Spleen (tissue), 11 donors: ENCODE data around the gene CDH16. TPM values are rescaled to one million over a fixed set of nuclear protein-coding genes. Genes with fewer than 3 reads are reported as not detected.
A peak's percentile ranks its signal among the peaks of the same experiment; 100 is the strongest.
"Not testable (repeated sequence)": the region's sequence is repeated elsewhere in the genome, so short reads cannot be mapped to it uniquely, and the experiment has no call there.

Source experiments
- DNase-seq: peaks from one replicate; pipeline ENCODE4 v3.0.0-alpha.2; 2020
- H3K27ac ChIP-seq, 8 donors: fragments of 200-600 bp; sonication (generic) in 7 of 8; 1 replicate in 4 of 8; 2 replicates in 4 of 8; pipeline versions ENCODE4 v1.5.0 to v1.8.0; 2016 to 2021; ENCODE audit warnings: inconsistent platforms in 4 of 8, mild to moderate bottlenecking in 4 of 8, moderate library complexity in 1 of 8
- H3K27me3 ChIP-seq, 7 donors: fragments of 200-600 bp; sonication (generic) in 6 of 7; replicated peaks in 1 of 7; 1 replicate in 4 of 7; 2 replicates in 3 of 7; pipeline versions ENCODE4 v1.5.0 to v1.8.0; 2016 to 2021; ENCODE audit warnings: inconsistent platforms in 3 of 7, mild to moderate bottlenecking in 1 of 7
- H3K36me3 ChIP-seq, 6 donors: fragments of 200-600 bp; sonication (generic) in 5 of 6; 1 replicate in 4 of 6; 2 replicates in 2 of 6; pipeline versions ENCODE4 v1.5.0 to v1.8.0; 2016 to 2021; ENCODE audit warnings: inconsistent platforms in 2 of 6
- H3K4me1 ChIP-seq, 6 donors: fragments of 200-600 bp; sonication (generic) in 5 of 6; 1 replicate in 3 of 6; 2 replicates in 3 of 6; pipeline versions ENCODE4 v1.5.0 to v1.8.0; 2016 to 2021; ENCODE audit warnings: inconsistent platforms in 3 of 6
- H3K4me3 ChIP-seq, 8 donors: fragments of 200-600 bp; sonication (generic) in 7 of 8; 1 replicate in 4 of 8; 2 replicates in 4 of 8; pipeline versions ENCODE4 v1.5.0 to v1.8.0; 2016 to 2021; ENCODE audit warnings: inconsistent platforms in 4 of 8, mild to moderate bottlenecking in 4 of 8, moderate library complexity in 2 of 8
- H3K9me3 ChIP-seq, 8 donors: fragments of 200-600 bp; sonication (generic) in 7 of 8; 1 replicate in 4 of 8; 2 replicates in 4 of 8; pipeline versions ENCODE4 v1.5.0 to v1.8.0; 2016 to 2021; ENCODE audit warnings: inconsistent platforms in 4 of 8
- POLR2A ChIP-seq, 3 donors: fragments of 450-650 bp; IDR thresholded peaks; one replicate each; pipeline ENCODE4 v1.5.1; 2017; ENCODE audit warnings: antibody characterized with exemption in 3 of 3, mild to moderate bottlenecking in 1 of 3
- POLR2AphosphoS5 ChIP-seq, 3 donors: sonication (generic); formaldehyde crosslinking; IDR thresholded peaks; one replicate each; pipeline ENCODE4 v1.5.1; 2017; ENCODE audit warnings: antibody characterized with exemption in 3 of 3
- WGBS, 5 donors: extraction: QIAGEN DNeasy Blood & Tissue Kit in 3 of 5; methylation state at CpG; one replicate each; pipeline versions ENCODE4 v1.1.5 to v1.1.7; 2013 to 2018; 5-methylcytosine and 5-hydroxymethylcytosine counted together
- intact Hi-C: fragments of 100-400 bp; cut with DNase I; formaldehyde crosslinking; loops from one replicate; pipeline ENCODE4 v1.15.0; 2023; ENCODE audit warnings: low total_unique reads
- polyA plus RNA-seq, 3 donors: library from polyadenylated mRNA; stranded (reverse); fragments of 200-250 nt; gene quantifications; one replicate each; pipeline ENCODE4 v1.2.1, GENCODE V29; 2013
- total RNA-seq, 7 donors: library from RNA; depleted of rRNA in 3 of 7; stranded (reverse); fragments of >200 nt in 3 of 7; fragmentation: NEBNext Ultra II Directional in 4 of 7; extraction: Animal tissue kit (Norgen Biotek cat#: 25700) in 4 of 7; gene quantifications; one replicate each; pipeline versions ENCODE4 v1.1.0 to v1.2.1, GENCODE V29; 2016 to 2021
- TF ChIP-seq, protein P1 (sequence below), 11 experiments: fragments of 200-600 bp in 7 of 11; fragments of 450-650 bp in 4 of 11; sonication (generic) in 4 of 11; IDR thresholded peaks in 8 of 11; conservative IDR thresholded peaks in 3 of 11; 1 replicate in 7 of 11; 2 replicates in 4 of 11; pipeline versions ENCODE4 v1.4.0 to v1.8.0; 2016 to 2021; ENCODE audit warnings: antibody characterized with exemption in 11 of 11, inconsistent platforms in 4 of 11, mild to moderate bottlenecking in 1 of 11
- donor health status: healthy with polysubstance abuse.
- donor health status: DM: no; HTN: no; CAD: no; lungs with moderate emphysema.
- donor health status: DM: no; HTN: no; CAD: no.
- donor health status: Bipolar disorder and iron deficiency.
- donor health status: healthy.
- donor health status: DM: no; HTN: no; CAD: no.
- donor health status: DM: yes; HTN: yes; CAD: no.

CDH16 gene
- total and polyA plus RNA-seq, 10 donors = not detected

DNA sequence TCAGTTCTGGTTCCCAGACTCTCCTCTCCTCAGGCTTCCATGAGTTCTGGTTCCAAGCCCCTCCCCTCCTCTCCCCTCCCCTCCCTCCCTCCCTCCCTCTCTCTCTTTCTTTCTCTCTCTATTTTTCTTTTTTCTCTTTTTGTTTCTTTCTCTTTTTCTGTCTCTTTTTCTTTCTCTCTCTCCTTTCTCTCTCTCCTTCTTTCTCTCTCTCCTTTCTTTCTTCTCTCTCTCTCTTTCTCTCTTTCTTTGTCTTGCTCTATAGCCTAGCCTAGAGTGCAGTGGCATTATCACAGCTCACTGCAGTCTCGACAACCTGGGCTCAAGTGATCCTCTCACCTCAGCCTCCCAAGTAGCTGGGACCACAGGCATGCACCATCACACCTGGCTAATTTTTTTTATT lies 41.6 kb upstream of the CDH16 start:
- no peaks in the 10 kb centered on the region for H3K36me3 ChIP-seq
- TF ChIP-seq POLR2A (IDR thresholded peaks at IDR 0.05) (no peak), POLR2AphosphoS5 (IDR thresholded peaks at IDR 0.05) (no peak)
- TF ChIP-seq, protein P1, sequence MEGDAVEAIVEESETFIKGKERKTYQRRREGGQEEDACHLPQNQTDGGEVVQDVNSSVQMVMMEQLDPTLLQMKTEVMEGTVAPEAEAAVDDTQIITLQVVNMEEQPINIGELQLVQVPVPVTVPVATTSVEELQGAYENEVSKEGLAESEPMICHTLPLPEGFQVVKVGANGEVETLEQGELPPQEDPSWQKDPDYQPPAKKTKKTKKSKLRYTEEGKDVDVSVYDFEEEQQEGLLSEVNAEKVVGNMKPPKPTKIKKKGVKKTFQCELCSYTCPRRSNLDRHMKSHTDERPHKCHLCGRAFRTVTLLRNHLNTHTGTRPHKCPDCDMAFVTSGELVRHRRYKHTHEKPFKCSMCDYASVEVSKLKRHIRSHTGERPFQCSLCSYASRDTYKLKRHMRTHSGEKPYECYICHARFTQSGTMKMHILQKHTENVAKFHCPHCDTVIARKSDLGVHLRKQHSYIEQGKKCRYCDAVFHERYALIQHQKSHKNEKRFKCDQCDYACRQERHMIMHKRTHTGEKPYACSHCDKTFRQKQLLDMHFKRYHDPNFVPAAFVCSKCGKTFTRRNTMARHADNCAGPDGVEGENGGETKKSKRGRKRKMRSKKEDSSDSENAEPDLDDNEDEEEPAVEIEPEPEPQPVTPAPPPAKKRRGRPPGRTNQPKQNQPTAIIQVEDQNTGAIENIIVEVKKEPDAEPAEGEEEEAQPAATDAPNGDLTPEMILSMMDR (IDR thresholded peaks at IDR 0.05 in 8 of 11, conservative IDR thresholded peaks at IDR 0.05 in 3 of 11) = no peak
- intact Hi-C loops = no loop called here
- DNase-seq = no peak
- H3K27ac ChIP-seq = peak overlapping the region in 1 of 8 donors; percentile 38
- H3K4me1 ChIP-seq = peaks cover 0 to 41% (median 7%) of the 10 kb centered on the region in 6 donors
- WGBS, 5 donors = 94 to 100% (median 95%) methylated on average over 1 of the region's 1 CpG
- no peak overlapping the region for H3K4me3 ChIP-seq
- H3K9me3 ChIP-seq = no peaks in the 10 kb centered on the region
- peaks cover 0 to 5% (median 0%) of the 10 kb centered on the region in 7 donors for H3K27me3 ChIP-seq

DNA sequence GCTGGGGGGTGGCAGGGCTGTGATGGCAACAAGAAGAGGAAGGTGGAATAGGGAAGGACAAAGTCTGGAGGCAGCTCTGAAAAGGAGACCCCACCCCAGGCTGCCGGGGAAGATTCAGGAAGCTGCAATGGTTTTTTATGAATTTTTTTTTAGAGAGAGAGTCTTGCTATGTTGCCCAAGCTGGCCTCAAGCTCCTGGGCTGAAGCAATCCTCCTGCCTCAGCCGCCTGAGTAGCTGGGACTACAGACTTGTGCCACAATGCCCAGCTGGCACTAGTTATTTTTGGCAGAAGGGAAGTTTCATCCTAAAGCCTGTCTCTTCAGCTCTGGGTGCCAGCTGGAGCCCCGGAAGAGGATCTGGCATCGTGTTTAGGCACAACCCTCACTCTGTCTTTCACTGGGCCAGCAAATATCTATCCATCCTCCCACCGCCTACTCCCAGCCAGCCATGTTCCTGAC lies 41.0 kb upstream of the CDH16 start:
- H3K4me1 ChIP-seq = peaks cover 0 to 41% (median 7%) of the 10 kb centered on the region in 6 donors
- H3K27me3 ChIP-seq = peaks cover 0 to under 1% (median 0%) of the 10 kb centered on the region in 7 donors
- TF ChIP-seq, protein P1 (IDR thresholded peaks at IDR 0.05 in 8 of 11, conservative IDR thresholded peaks at IDR 0.05 in 3 of 11) = no peak
- no peak for TF ChIP-seq POLR2AphosphoS5 (IDR thresholded peaks at IDR 0.05)
- peak overlapping the region in 1 of 8 donors; percentile 38 for H3K27ac ChIP-seq
- no peak for DNase-seq
- intact Hi-C loops = no loop called here
- H3K4me3 ChIP-seq = no peak overlapping the region
- no peaks in the 10 kb centered on the region for H3K9me3 ChIP-seq
- H3K36me3 ChIP-seq = no peaks in the 10 kb centered on the region
- WGBS, 5 donors = 39 to 57% (median 53%) methylated on average over 4 to 5 of the region's 5 CpGs

- no peaks in the 10 kb centered on the region for H3K9me3 ChIP-seq
- no peak overlapping the region for H3K4me3 ChIP-seq
- intact Hi-C loops = no loop called here
- peaks cover 0 to 41% (median 7%) of the 10 kb centered on the region in 6 donors for H3K4me1 ChIP-seq
- no peaks in the 10 kb centered on the region for H3K27me3 ChIP-seq
- TF ChIP-seq, protein P1 (IDR thresholded peaks at IDR 0.05 in 8 of 11, conservative IDR thresholded peaks at IDR 0.05 in 3 of 11) = no peak
- no peak for TF ChIP-seq POLR2AphosphoS5 (IDR thresholded peaks at IDR 0.05)
- no peak for TF ChIP-seq POLR2A (IDR thresholded peaks at IDR 0.05)
- H3K36me3 ChIP-seq = no peaks in the 10 kb centered on the region
- peak overlapping the region in 1 of 8 donors; percentile 38 for H3K27ac ChIP-seq
- no peak for DNase-seq
- WGBS, 5 donors = 72 to 79% (median 73%) methylated on average over 7 of the region's 7 CpGs
These were observed 40.4 kb upstream of the CDH16 start for GRCh38 chr16:66958857-66959703.

DNA sequence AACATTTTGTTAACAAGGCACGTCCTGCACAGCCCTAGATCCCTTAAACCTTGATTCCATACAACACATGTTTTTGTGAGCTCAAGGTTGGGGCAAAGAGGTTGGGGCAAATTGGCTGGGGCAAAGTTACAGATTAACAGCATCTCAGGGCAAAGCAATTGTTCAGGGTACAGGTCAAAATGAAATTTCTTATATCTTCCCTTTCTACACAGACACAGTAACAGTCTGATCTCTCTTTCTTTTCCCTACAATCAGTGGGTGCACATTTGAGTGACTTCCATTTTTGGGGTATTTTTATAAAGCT lies 37.4 kb upstream of the CDH16 start:
- not testable (repeated sequence) for DNase-seq
- WGBS, 5 donors = 81 to 95% (median 91%) methylated on average over 1 of the region's 1 CpG; no CpG with 5 or more reads in 1 of the 5 donors

GRCh38 chr16:66955363-66956153 lies 36.9 kb upstream of the CDH16 start:
- intact Hi-C loops, H3K36me3 ChIP-seq, H3K4me3 ChIP-seq, DNase-seq, H3K9me3 ChIP-seq, H3K27ac ChIP-seq: not testable (repeated sequence)
- Histone ChIP-seq H3K27me3 (peaks cover 0 to 29% (median under 1%) of the 10 kb centered on the region in 7 donors), H3K4me1 (peaks cover 0 to 21% (median 3%) of the 10 kb centered on the region in 6 donors)
- 72 to 88% (median 83%) methylated on average over 17 of the region's 17 CpGs for WGBS, 5 donors

More for the DNA sequence above, 37.4 kb upstream of the CDH16 start:
- H3K4me1 ChIP-seq = peaks cover 0 to 26% (median 4%) of the 10 kb centered on the region in 6 donors
- intact Hi-C loops, H3K9me3 ChIP-seq, H3K36me3 ChIP-seq, H3K4me3 ChIP-seq, H3K27ac ChIP-seq: not testable (repeated sequence)
- peaks cover 0 to 25% (median 0%) of the 10 kb centered on the region in 7 donors for H3K27me3 ChIP-seq
